GM23248 (cell line): ENCODE data around the gene GGCX.

Source experiments
- EZH2 ChIP-seq: fragments of 200-600 bp; sonication (generic); IDR thresholded peaks from 2 replicates; pipeline ENCODE4 v1.6.1; 2018; ENCODE audit warnings: antibody characterized with exemption, mild to moderate bottlenecking; ENCODE audit not compliant: insufficient read depth, poor library complexity, severe bottlenecking
- EZH2phosphoT487 ChIP-seq: fragments of 200-600 bp; sonication (generic); IDR thresholded peaks from 2 replicates; pipeline ENCODE4 v1.6.1; 2018; ENCODE audit warnings: antibody characterized with exemption, moderate library complexity, mild to moderate bottlenecking, low read depth; ENCODE audit not compliant: insufficient read depth

- TF ChIP-seq EZH2phosphoT487 (no peak), EZH2 (no peak)
These were observed 35.7 kb downstream of the GGCX start for GRCh38 chr2:85525567-85525966.
